GDM1 (cell line): Measurements from ENCODE around the gene TWSG1.
A peak's percentile ranks its signal among the peaks of the same experiment; 100 is the strongest.
"Not testable (repeated sequence)": the region's sequence is repeated elsewhere in the genome, so short reads cannot be mapped to it uniquely, and the experiment has no call there.

Experiments used
- DNase-seq: peaks from one replicate; lab custom pipeline; 2025; lab: John Stamatoyannopoulos, UW

TWSG1 gene

DNA sequence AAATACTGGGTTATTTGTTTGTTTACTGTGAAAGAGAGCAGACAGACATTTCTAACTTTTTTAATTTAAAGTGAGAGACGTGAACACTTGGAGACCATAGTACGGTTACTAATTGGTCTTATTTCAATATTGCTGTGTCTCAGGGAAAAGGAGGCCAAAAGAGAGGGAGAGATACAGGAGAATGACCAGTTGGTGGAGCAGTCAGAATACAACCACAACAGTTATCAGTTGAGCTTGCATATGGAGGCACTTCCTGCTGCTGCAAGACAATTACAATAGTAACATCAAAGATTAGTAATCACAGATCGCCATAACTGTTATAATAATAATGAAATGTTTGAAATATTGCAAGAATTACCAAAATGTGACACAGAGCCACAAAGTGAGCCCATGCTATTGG lies 58.2 kb downstream of the TWSG1 start:
- DNase-seq, result no peak

DNA sequence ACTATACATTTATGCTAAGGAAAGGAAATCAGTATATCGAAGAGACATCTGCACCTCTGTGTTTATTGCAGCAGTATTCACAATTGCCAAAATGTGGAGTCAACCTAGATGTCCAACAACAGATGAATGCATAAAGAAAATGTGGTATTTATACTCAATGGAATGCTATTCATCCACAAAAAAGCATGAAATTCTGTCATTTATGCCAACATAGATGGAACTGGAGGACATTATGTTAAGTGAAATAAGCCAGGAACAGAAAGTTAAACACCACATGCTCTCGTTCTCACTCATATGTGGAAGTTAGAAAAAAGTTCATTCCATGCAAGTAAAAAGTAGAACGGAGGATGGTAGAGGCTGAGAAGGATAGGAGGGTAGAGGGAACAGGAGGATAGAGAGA lies 59.5 kb downstream of the TWSG1 start:
- DNase-seq, result no peak

DNA sequence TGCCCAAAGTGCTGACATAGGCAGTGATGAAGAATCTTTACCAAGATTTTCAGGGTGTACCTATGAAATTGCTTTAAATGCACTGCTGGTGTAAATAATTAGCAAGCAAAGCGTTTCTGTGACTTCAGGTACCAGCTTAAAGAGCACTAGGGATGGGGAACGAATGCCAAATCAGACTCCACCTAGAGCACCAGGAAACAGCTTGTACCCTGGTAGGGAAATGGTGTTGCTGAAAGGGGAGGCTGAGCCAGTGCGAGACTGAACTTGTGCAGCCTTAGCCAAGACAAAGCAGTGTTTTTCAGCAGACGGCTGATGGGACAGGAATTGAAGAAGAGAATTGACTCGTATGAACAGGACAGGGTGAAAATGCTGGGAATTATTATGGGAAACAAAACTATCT lies 65.6 kb downstream of the TWSG1 start:
- DNase-seq, result peak; percentile 1

DNA sequence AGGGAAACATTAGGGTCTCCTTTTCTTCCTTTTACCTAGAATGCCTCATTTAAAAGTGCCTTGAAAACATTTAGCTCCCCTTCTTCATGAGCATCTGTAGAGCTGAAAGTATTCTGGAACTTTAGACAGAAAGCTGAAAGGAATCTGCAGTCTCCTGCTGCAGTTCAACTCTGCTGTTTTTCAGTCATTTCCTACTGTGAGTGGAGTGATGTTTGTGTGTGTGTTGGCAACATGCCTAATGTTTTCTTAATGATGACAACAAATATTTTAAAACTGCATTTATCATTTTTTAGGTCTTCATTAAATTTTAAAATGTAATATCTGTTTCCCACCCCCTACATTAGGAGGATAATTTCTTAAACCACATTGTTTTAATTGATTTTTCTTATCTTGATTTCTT lies 66.6 kb downstream of the TWSG1 start:
- no peak for DNase-seq

DNA sequence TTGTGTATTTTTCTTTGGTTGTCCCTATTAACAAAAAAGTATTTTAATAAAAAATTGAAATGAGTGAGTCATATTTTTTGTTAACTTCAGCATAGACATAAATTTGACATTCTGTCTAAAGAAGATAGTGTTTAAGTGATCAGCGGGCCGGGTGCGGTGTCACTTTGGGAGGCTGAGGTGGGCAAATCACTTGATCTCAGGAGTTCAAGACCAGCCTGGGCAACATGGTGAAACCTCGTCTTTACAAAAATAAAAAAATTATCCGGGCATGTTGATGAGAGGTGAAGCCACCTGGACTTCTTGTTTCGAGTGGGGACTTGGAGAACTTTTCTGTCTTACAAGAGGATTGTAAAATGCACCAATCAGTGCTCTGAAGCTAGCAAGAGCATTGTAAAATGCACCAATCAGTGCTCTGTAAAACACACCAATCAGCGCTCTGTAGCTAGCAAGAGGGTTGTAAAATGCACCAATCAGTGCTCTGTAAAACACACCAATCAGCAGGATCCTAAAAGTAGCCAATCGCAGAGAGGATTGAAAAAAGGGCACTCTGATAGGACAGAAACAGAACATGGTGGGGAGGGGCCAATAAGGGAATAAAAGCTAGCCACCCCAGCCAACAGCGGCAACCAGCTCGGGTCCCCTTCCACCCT lies 67.9 kb downstream of the TWSG1 start:
- DNase-seq, result not testable (repeated sequence)

DNA sequence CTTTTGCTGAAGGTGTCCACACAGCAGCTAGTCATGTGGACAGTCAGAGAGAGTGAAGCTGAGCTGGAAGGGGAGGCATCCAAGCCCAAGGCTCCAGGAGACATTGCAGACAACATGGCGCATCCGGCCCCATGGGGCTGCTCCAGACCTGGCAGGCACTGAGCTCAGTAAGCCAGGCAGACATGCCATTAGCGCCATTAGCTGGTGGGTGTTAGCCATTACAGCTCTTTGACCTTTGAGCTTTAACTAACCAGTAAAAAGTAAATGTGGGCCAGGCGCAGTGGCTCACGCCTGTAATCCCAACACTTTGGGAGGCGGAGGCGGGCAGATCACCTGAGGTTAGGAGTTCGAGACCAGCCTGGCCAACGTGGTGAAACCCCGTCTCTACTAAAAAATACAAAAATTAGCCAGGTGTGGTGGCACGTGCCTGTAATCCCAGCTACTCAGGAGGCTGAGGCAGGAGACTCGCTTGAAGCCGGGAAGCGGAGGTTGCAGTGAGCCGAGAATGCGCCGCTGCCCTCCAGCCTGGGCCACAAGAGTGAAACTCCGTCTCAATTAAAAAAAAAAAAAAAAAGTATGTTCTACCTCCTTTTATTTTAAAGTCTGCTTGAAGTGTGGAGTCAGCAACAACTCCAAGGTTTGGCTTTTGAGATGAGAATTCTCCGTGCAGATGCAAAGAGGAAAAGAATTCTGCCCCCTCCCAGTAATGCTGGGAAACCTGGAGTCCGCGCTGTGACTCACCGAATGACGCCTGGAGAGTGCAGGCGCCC lies 69.4 kb downstream of the TWSG1 start:
- peak; percentile 6 for DNase-seq

DNA sequence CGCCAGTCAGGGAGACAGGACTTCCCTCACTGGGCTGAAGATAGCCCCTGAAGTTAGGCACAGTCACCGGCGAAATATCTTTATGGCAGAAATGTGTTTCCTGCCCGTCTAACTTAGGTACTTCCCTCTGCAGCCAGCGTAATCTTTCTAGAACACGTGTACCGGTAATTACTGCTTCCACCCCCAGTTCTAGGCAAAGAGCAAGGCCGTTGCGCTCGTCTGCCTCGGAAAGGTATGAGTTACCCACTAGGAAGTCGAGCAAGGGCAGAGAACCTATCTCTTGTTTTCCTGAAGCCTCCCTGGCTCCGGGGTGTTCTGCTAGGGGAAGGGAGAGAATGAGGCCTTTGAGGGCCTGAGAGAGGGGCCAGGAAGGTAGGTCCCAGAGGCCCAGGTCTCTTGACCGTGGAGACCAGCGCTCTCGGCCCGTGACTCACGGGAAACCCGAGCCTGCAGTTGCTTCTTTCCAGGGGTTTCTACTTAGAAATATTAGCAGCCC lies 70.0 kb downstream of the TWSG1 start:
- peak; percentile 87 for DNase-seq

DNA sequence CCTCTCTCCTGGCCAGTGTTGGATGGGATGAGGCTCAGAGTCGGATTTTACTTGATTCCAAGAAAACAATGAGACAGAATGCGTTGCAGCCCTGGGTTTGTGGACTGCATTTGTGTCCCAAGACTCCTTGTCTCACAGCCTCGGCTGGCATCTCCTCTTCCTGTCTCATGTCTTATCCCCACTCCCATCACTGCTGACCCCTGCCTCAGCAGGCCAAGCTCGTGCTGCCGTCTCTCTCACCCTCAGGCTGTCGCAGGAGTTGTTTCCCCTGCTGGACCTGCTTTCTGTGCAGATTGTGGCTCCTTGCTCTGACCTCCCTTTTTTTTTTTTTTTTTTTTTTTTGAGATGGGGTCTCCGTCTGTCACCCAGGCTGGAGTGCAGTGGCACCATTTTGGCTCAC lies 70.6 kb downstream of the TWSG1 start:
- DNase-seq, result no peak

DNA sequence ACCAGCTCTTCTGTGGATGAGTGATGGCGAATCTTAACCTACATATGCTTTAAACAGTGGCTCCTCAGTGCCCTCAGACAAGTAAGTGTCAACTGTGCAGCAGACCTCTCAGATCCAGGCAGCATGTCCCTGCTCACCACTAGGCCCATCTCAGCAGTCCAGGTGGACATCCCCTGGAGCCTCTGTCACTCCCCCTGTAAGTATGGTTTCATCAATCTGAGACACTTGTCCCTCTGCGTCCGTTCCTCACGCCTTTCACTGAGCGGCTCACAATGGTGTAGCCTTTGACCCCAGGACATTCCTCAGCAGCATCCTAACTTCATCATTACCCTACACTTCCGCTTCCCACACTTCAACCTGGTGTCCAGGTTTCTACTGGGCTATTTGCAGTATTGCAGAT lies 71.4 kb downstream of the TWSG1 start:
- DNase-seq, result no peak

DNA sequence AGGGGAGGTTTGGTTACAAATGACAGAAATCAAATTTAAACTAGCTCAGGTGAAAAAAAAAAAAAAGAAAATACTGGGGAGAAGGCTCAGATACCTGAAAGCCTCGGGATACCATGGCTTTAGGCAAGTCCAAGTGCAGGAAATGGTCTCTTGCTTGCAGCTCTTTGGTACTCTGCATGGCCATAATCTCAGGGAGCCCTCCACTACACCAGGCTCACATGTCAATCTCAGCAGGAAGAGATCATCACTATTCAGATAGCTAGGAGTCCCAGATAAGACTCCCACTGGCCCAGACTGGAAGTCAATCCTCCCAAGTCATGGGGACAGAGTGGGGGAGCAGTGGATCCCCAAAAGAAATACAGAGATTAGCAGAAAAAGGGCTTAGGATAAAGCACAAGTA lies 75.9 kb downstream of the TWSG1 start:
- DNase-seq, result no peak

DNA sequence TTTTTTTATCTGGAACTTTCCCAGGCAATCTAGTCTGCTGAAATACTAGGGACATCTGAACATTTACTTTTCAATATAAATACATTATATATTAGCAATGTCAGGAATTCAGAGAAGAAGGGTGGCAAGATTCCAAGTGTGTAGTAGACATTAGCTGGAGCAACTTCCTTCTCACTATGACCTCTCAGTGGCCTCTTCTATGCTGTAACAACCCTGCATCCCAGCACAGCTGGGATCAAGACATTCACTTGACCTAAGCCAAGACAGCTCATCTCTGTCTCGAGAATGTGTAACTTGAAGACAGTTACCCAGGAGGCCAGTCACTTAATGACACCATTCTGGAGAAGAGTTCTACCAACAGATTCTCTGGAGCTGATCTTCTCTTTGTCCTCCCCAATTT lies 79.0 kb downstream of the TWSG1 start:
- no peak for DNase-seq

DNA sequence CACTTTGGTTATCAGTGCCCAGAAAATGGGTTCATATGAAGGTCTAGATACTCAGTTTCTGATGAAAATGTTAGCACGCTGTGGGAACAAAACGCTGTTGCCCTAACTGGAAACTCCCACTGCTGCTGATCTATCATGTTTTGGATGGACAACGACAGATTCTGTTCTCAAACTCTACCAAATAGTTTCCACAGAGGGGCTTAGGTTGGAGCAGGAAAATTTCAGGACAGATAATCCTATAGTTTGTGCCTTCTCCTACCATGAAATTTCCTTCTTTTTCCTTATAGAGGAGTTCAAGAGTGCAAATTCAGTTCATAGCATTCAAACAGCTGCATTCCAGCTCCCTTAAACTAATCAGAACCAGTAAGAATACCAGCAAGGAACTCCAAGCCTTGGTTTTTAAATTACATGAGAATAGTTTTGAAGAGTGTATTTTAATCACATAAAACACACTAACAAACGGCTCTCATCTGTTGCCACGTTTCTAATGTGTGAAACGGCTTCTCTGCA lies 82.0 kb downstream of the TWSG1 start:
- no peak for DNase-seq

DNA sequence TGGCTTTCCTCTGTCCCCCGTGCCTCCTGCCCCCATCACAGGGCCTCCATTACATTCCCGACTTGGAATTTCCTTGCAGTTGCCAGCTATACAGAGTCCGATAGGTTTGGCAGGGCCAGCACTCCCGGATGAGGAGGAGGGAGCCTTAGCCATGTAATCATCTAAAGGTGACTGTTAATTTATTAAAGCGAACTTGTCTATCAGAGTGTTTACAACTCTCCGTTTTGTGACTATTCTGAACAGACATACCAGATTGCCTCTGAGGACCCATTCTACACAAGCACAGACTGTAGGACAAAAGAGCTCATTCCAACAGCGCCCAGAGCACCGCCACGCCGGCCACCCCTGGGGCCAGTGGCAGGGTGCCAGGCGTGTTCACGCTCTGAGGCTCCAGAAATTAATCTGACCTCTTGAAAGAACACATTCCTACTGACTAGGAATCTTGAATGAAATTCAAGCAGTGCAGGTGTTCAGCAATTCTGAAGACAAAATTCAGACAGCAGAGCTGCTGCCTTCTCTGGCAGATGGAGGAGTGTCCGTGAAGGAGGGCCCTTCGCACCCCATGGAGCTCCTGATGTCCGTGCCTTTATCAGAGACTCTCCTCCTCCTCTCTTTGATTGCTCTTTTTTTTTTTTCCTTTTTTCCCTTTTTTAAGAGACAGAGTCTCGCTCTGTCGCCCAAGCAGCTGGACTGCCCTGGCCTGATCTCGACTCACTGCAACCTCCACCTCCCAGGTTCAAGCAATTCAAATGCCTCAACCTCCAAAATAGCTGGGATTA lies 82.7 kb downstream of the TWSG1 start:
- no peak for DNase-seq

DNA sequence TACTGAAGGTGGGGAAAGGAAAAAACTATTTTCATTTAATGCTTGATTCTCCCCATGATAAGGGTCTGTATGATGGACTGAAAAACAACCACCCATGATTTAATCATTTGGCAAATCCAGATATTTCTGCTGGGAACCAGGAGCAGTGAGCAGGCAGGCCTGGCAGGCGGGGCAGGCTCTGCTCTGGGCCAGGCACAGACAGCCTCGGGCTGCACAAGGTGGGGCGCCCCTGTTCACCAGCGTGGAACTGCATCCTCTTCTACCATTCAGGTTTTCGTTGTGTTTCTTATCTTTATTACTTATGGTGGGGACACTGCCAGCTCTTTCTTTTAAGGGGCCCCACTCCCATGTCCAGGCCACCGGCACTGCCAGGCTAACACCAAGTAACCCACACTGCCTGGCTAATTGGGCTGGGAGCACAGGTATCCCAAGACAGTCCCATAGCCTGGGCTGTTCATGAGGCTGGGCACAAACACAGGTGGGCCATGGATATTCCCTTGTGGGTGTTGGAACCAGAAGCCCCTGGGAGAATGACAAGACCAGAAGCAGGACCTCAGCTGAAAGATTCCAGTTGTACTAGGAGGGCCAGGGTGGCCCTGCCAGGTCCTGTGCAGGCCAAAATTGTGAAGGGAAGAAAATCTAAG lies 83.6 kb downstream of the TWSG1 start:
- no peak for DNase-seq

DNA sequence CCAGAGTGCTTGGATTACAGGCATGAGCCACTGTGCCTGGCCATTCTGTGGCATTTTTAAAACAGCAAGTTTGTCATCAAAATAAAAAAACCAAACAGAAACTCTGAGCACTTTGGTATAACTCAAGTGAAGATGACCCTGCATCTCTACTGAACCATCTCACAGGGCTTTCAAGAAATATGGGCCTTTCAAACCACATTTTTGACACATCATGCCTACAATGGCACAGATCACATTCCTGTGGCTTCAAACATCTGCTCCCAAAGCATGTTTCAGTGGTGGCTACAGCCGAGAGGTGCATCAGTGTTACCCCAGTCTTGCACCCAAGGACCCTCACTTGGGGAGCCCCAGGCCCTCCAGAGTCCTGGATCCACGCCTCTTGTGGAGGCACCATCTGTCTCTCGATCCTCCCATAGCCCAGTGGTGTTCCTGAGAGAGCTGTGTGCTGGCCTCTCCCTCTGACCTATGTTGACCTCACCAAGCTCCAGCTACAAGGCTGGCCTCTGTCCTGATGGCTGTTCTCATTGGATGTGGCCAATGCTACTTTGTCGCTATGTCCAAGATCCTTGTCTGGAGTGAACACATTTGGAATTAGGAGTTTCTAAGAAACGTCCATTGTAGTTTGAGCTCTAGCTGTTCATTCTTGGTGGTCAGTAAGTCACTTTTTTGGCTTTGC lies 85.5 kb downstream of the TWSG1 start:
- DNase-seq, result no peak

DNA sequence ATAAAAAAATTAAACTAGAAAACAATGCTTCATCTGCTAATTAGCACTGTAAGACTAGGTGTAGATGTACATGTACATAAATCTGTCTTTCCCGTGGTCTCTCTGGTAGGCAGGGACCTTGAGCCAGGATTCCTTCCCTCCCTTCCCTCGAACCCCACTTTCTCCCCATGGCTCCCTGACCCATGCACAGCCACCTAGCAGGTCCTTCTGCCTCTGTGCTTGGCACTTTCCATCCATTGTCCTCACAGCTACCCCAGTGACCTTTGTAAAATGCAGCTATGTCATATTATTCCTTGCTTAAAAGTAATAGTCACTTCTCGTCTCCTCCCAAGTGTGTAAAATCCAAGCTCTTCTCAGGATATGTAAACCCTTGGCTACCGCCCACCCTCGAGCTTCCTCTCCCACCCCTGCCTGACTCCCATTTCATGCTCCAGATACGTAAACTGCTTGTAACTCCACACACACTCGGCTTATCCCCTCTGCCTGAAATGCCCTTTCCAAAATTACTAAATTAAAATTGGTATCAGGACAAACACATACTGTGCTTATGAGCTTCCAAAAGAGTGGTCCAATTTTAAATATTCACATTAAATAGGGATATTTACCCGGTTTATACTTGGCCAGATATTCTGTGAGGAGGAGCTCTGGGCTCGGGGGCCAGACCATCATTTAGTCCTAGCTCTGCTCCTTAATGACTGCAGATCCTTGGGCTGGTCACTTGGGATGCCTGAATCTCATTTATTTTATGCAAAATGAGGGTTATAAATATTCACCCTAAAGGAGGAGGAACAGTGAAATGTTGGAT lies 86.7 kb downstream of the TWSG1 start:
- DNase-seq, result no peak

DNA sequence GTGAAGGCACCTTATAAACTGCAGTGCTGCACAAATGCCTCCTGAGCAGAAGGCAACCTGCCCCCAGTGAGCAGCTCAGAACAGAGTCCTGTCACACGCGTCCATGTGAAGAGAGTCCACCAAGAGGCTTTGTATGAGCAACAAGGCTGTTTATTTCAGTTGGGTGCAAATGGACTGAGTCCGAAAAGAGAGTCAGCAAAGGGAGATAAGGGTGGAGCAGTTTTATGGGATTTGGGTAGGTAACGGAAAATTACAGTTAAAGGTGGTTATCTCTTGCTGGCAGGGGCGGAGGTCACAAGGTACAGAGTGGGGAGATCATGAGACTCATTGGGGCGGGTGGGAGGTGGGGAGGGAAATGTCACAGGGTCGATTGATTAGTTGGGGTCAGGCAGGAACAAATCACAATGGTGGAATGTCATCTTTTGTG lies 87.3 kb downstream of the TWSG1 start:
- no peak for DNase-seq

DNA sequence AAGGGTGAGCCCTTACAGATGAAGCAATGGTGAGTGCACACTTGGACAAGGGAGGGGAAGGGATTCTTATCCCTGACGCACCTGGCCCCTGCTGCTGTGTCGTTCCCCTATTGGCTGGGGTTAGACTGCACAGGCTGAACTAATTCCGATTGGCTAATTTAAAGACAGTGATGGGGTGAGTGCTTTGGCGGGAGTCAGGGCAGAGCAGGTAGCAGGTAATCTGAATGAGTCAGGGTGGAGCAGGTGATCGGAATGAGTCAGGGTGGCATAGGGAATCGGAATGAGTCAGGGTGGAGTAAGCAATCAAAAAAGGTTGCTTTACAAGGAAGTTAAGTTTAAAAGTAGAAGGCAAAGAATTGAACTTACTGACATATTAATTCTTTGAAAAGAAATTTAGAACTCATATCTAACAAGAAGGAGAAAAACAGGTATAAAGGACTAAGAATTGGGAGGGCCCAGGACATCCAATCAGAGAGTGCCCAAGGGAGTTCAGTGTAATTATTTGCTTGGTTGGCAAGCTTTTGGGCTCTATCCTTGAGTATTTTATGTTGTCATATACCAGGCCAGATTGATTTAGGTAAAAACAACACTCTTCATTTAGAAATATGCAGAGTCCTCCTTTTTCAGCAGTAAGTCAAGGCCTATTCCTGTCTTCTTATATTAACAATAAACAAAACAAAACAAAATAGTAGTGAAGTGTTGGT lies 88.4 kb downstream of the TWSG1 start:
- DNase-seq, result no peak

DNA sequence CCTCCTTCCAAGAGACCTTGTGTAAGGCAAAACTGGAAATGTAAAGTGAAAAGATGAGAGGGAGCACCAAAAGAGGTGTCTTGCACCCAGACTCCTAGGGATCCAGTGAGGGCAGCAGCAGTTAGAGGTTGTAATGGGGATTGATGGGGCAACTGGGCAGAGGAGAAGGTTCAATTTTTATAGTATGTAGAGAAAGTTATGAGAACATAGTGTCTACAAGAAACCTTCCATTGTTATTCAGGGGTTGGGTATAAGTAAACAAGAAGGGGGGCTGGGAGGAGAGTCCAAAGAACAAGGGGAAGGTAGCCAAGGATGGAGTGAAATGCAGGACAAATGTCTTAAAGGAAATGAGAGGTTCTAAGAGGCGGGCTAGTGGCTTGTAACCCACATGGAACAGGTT lies 89.1 kb downstream of the TWSG1 start:
- not testable (repeated sequence) for DNase-seq

DNA sequence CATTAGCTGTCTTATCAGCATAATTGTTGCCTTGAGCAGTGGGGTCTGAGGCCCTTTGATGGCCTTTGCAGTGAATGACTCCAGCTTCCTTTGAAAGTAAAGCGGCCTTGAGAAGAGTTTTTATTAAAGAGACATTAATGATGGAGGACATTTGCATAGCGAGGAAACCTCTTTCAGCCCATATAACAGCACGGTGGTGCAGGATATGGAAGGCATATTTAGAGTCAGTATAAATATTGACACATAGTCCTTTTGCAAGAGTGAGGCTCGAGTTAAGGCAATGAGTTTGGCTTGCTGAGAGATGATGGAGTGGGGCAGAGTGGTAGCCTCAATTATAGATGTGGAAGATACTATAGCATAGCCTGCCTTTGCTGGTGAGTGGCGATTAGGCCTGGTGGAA lies 89.7 kb downstream of the TWSG1 start:
- DNase-seq, result not testable (repeated sequence)
